Retinal pigment epithelial cell (primary cell): Measurements from ENCODE around the gene CUL1.

Experiments
- DNase-seq: peaks from one replicate; pipeline ENCODE4 v3.0.0-alpha.2; 2010; ENCODE audit warnings: low read depth
- H3K4me3 ChIP-seq: 2 replicates; pipeline ENCODE4 v1.5.1; 2011; ENCODE audit warnings: mild to moderate bottlenecking, low read length, control low read depth, moderate library complexity
- TF ChIP-seq, protein P1 (sequence below): conservative IDR thresholded peaks from 2 replicates; pipeline ENCODE4 v1.5.1; 2011; ENCODE audit warnings: low read depth, low read length, control low read depth, inconsistent platforms

The CUL1 gene

DNA sequence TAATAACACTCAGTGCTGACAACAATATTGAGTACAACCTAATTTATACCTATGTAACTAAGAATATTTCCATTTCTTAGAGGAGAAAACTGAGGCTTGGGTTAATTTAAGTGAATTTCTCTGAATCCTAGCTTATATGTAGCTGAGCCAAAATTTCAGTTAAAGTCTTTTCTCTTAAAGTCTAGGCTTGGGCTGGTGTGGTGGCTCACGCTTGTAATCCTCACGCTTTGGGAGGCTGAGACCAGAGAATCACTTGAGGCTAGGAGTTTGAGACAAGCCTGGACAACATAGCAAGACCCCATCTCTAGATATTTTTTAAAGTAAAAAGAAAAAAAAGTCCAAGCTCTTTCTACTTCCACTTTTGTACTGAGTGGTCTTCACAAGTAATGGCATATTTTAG, 92.1 kb downstream of the CUL1 start:
- no peak overlapping the region for H3K4me3 ChIP-seq
- DNase-seq: no peak
- TF ChIP-seq, protein P1, sequence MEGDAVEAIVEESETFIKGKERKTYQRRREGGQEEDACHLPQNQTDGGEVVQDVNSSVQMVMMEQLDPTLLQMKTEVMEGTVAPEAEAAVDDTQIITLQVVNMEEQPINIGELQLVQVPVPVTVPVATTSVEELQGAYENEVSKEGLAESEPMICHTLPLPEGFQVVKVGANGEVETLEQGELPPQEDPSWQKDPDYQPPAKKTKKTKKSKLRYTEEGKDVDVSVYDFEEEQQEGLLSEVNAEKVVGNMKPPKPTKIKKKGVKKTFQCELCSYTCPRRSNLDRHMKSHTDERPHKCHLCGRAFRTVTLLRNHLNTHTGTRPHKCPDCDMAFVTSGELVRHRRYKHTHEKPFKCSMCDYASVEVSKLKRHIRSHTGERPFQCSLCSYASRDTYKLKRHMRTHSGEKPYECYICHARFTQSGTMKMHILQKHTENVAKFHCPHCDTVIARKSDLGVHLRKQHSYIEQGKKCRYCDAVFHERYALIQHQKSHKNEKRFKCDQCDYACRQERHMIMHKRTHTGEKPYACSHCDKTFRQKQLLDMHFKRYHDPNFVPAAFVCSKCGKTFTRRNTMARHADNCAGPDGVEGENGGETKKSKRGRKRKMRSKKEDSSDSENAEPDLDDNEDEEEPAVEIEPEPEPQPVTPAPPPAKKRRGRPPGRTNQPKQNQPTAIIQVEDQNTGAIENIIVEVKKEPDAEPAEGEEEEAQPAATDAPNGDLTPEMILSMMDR: no peak

GRCh38 chr7:148791546-148791945, 92.8 kb downstream of the CUL1 start:
- TF ChIP-seq, protein P1: no peak
- no peak overlapping the region for H3K4me3 ChIP-seq
- no peak for DNase-seq

GRCh38 chr7:148793590-148793989, 94.9 kb downstream of the CUL1 start:
- H3K4me3 ChIP-seq: no peak overlapping the region
- TF ChIP-seq, protein P1: no peak
- DNase-seq: no peak

DNA sequence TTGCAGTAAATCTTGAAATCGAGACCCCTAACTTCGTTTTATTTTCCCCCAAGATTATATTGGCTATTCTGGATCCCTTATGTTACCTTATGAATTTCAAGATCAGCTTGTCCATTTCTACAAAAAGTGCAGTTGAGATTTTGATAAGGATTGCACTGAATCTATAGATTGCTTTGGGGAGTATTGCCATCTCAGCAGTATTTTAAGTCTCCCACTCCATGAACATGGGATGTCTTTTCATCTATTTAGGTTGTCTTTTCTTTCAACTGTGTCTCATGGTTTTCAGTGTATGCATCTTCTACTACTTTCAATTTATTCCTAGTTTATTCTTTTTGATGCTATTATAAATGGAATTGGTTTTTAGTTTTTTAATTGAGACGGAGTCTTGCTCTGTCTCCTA, 95.8 kb downstream of the CUL1 start:
- TF ChIP-seq, protein P1: no peak
- H3K4me3 ChIP-seq: no peak overlapping the region
- no peak for DNase-seq

DNA sequence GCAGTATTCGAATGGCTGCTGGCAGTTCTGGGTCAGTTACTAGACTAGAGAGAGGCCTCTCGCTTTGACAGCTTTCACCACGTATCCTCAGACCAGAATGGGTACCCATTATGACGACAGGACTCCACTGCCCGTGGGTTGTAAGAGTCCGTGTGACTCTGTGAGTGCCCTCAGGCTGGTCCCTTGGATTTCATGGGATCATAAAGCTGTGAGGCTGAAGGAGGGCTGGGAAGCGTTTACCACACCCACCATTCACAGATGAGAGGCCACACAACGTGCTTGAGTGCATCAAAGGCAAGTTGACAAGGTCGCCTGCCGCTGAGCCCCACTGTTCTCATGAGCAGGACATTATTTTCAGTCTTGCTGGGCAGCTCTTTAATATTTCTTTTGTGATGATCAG, 98.1 kb downstream of the CUL1 start:
- DNase-seq: no peak
- TF ChIP-seq, protein P1: no peak
- no peak overlapping the region for H3K4me3 ChIP-seq

- no peak overlapping the region for H3K4me3 ChIP-seq
- TF ChIP-seq, protein P1: no peak
- no peak for DNase-seq
These were observed 101.3 kb downstream of the CUL1 start for GRCh38 chr7:148799893-148800555.

- DNase-seq: no peak
- TF ChIP-seq, protein P1: no peak
- H3K4me3 ChIP-seq: no peak overlapping the region
These were observed 102.0 kb downstream of the CUL1 start for GRCh38 chr7:148800677-148801076.
